Hematopoietic multipotent progenitor cell (in vitro differentiated cells): Measurements from ENCODE around the gene KCNMB4. TPM values are rescaled to one million over a fixed set of nuclear protein-coding genes. Genes with fewer than 3 reads are reported as not detected.
"Not testable (repeated sequence)": the region's sequence is repeated elsewhere in the genome, so short reads cannot be mapped to it uniquely, and the experiment has no call there.

Experiments
- DNase-seq, 3 donors: peaks; one replicate each; pipeline ENCODE4 v3.0.0-alpha.2; 2011 to 2015; ENCODE audit warnings: low read depth in 2 of 3, low spot score in 2 of 3
- total RNA-seq: library from RNA; depleted of rRNA; stranded (reverse); fragments of >200 nt; gene quantifications from one replicate; pipeline ENCODE4 v1.2.3, GENCODE V29; 2012

KCNMB4 gene
- total RNA-seq, 1 donor, result 3.0 TPM

DNA sequence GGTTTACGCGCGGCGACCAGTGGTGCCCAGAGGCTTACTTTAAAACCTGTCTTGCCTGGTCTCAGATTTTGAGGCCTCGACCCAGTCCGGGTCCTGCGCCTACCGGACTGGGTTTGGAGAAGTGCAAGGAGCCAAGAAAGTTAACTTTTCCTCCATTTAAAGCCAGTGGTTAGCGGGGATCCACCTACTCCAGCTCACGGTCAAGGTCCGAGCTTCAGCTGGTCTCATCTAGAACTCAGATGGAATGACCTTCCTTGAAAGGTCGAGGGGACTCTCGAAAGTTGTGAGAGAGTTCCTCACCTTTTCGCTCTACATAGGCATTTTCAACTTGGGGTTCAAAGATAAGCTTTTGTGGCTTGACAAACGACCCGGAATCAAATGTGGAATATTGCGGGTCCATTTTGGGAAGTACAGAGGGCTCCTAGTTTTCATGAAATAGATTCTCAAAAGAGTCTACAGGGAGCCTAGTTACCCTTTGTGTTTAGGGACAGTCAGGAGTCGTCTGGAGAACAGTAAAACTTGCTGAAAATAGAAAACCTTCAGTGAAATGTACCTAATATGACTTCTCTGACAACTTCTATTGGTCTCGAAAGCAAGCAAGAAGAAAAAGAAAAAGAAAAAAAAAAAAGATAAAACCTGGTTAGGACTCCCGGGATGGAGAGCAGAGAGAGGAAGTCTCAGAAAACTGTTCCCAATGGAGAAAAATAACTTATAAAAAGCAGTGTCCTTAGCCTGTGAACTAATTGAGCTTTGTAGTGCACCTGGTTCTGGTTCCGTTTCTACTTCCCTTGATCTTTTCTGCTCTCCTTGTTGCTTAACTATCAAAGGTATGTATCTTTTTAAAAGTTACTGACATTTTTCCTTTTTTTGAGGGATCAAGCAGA lies 1.4 kb downstream of the KCNMB4 start:
- no peak for DNase-seq

DNA sequence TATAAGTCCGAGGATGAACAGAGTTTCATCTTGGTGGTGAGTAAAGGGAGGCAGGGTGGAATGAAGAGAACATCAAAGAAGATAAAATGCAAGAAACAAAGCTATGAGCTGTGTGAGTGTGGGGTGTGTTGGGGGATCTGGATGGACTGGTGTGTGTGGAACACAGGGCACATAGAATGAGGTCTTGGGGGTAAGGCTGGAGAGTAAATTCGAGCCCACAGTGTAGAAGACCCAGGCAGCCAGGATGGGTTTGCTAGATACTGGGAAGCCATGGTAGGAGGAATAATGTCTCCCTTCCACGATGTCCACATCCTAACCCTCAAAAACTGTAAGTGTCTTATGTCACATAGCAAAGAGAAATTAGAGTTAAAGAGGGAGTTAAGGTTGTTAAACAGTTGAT lies 6.8 kb downstream of the KCNMB4 start:
- no peak for DNase-seq

DNA sequence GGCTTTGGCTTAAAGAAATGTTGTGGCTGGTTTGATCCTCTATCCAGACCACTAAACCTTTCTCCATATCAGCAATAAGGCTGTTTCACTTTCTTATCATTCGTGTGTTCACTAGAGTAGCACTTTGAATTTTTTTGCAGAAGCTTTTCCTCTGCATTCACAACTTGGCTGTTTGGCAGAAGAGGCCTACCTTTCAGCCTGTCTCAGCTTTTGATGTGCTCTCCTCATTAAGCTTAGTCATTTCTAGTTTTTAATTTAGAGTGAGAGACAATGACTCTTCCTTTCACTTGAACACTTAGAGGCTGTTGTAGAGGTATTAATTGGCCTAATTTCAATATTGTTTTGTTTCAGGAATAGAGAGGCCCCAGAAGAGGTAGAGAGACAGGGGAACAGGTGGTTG lies 13.8 kb downstream of the KCNMB4 start:
- no peak for DNase-seq

DNA sequence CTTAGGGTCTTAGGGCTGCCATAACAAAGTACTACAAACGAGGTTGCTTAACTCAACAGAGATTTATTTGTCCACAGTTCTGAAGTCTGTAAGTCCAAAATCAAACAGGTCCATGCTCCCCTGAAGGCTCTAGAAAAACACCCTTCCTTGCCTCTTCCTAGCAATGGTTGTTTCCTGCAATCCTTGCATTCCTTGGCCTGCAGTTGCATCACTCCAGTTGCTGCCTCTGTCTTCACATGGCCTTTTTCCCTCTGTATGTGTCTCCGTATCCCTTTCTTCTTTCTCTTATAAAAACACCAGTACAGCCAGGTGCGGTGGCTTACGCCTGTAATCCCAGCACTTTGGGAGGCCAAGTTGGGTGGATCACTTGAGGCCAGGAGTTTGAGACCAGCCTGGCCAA lies 17.4 kb downstream of the KCNMB4 start:
- no peak for DNase-seq

DNA sequence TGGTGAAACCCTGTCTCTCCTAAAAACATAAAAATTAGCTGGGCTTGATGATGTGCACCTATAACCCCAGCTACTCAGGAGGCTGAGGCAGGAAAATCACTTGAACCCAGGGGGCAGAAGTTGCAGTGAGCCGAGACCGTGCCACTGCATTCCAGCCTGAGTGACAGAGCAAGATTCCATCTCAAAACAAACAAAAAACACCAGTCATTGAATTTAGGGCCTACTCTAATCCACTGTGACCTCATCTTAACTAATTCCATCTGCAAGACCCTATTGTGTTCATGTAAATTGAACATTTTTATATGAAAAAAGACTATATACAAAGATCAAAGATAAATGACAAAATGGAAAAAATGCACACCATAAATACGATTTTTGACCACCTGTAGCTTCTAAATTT lies 17.8 kb downstream of the KCNMB4 start:
- DNase-seq, result no peak

DNA sequence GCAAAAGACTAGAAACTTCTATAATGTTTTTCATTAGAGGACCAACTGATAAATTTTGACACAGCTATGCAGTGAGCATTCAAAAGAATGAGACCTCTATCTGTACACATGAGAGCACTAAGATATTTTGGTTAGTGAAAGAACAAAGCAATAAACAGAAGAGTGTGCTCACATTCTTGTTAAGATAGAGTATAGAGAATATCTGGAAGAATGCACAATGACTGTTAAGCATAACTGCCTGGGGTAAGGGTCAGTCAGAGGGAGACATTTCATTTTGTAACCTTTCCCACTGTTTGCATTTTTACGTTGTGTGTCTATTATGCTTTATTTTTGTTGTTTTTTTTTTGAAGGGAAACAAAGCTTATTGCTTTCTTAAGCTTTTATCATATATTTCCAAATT lies 20.7 kb downstream of the KCNMB4 start:
- no peak for DNase-seq

DNA sequence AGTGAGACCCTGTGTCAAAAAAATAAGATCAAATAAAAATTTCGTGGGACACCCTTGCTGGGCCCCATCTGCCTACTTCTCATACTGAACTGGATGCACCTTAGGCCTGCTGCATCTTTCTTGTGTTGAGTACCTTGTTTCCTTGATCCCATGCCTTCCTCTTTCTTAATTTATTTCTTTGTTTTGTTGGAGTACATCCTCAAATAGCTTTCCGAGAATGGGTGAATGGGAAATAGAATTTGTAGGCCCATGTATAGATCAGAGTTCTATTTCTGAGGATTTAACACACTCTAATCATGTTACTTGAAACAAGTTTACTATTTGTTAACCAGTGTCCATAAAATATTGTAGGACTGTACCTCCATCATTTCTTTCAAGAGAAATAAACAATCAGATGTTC lies 23.6 kb downstream of the KCNMB4 start:
- DNase-seq, result no peak

DNA sequence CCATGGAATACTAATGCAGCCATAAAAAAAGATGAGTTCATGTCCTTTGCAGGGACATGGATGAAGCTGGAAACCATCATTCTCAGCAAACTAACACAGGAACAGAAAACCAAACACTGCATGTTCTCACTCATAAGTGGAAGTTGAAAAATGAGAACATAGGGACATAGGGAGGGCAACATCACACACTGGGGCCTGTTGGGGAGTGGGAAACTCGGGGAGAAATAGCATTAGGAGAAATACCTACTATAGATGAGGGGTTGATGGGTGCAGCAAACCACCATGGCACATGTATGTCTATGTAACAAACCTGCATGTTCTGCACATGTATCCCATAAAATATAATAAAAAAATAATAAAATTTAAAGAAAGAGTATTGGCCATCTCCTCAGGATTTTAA lies 26.5 kb downstream of the KCNMB4 start:
- not testable (repeated sequence) for DNase-seq

DNA sequence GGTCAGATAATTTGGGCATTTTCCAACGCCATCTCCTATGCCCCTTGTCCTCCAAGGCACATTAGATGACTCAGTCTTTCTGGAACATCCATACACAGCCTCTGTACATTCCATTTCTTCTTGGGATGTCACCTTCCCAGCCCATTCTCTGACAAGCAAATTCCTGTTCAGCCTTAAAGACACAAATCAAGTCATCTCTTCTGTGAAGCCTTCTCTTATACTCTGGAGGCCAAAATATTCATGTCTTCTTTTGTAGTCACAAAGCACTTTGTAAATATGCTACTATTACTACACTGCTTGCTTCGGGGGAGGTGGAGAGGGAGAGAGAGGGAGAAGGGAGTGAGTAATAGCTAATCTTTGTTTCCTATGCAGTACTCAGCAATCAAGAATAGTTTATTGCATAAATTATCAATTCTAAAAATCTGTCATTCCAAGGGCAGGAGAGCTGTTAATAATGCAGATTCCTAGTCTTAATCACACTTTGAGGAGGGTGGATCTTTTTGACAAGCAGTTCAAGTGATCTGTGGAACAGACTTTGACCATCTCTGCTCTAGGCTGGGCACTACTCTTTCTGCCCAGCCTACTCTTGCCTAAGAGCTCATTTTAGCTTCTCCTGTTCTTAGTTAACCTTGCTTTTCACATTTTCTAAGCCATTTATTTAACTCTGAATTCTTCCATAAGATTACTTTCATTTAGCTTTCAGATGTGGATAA lies 27.9 kb downstream of the KCNMB4 start:
- DNase-seq, result no peak

DNA sequence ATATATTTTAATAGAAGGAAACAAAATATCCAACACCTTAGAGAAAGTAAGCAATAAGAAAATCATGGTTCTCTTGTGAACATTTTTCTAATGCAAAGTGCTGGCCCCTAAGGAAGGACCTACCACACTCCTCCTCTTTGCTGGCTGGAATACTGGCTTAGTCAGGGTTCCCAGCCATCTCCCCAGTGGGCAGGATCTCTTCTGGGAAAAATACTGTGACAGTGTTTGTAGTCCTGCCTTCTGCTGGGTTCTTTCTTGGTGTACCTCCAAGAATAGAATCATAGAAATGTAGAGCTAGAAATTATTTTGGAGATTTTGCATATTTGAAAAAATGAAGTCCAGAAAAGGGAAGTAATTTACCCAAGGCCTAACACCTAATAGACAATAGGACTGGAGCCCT lies 31.9 kb downstream of the KCNMB4 start:
- no peak for DNase-seq

DNA sequence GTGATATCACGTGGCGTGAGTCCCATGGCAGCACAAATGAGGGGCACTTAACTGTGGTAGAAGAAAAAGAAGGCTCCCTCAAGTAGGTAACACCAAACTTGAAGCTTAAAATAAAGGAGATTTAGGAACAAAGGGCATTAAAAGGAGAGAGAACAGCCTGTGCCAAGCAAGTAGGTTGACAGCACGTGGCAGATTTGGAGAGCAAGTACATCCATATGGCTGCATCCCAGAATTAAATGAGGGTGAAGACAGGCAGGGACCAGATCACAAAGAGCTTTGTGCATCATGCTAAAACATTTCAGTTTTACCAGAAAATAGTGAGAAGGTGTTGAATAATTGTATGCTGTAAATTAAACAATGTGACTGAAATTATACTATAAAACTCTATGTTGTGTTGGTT lies 32.8 kb downstream of the KCNMB4 start:
- no peak for DNase-seq

DNA sequence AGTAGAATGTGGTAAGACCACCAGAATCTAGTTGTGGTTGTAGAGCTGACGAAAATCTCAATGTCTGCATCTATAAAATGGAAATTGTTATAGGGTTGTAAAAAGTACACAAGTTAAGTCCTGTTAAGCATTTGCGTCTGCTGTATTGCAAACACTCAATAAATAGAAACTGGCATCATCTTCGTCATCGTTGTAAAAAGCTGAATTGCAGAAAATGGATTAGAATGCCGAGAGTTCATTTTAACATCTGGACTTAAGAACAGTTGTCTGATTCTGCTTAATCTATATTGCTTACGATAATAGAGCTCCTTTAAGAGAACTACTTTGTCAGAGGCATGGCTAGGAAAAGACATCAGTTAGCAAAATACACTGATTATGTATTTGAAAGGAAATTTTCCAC lies 33.2 kb downstream of the KCNMB4 start:
- DNase-seq, result no peak

DNA sequence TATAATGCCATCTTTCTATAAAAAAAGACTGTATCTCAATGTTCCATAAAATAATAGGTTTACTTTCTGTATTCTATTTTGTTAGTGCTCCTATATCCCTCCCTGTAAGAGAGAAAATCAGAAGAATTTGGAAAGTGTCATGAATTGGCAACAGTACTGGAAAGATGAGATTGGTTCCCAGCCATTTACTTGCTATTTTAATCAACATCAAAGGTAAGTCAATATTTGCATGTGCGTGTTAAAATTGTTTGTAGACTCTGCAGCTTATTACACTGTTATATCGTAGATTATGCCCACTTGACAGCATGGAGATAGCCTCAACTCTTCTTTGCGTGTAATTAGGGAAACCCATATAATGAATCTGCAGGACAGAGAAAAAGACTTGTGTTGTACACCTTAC lies 34.0 kb downstream of the KCNMB4 start:
- no peak for DNase-seq

DNA sequence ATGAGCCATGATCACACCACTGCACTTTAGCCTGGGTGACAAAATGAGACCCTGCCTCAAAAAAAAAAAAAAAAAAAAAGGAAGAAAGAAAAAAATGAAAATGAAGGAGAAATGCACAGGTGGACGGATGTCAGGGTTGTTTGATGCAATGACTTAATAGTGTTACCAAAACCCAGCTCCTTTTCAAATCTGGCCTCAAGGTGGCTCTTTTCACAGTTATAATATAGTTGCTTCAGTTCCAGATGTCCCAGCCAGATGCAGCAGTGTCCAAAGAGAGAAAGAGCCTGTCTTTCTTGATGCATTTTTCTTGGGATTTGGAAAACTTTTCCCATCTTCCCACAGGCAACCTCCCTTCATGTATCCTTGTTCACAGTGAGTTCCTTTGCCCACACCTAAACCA lies 36.5 kb downstream of the KCNMB4 start:
- DNase-seq, result no peak

DNA sequence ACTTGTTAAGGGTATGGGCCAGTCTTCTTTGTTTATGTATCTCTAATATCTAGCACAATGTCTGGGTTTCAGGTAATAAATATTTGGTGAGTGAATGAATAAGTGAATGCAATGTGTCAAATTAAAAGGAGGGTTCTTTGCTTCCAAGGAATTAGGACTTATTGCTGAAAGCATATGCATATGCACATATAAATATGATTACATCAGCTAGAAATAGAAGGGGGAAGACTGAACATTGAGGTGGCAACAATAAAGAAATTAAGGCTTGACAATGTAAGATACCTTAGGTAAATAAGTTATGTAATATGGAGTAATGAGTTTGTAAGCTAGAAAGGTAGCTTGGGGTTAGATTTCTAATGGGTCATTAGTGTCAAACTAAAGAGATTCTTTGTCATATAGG lies 37.7 kb downstream of the KCNMB4 start:
- DNase-seq, result no peak

DNA sequence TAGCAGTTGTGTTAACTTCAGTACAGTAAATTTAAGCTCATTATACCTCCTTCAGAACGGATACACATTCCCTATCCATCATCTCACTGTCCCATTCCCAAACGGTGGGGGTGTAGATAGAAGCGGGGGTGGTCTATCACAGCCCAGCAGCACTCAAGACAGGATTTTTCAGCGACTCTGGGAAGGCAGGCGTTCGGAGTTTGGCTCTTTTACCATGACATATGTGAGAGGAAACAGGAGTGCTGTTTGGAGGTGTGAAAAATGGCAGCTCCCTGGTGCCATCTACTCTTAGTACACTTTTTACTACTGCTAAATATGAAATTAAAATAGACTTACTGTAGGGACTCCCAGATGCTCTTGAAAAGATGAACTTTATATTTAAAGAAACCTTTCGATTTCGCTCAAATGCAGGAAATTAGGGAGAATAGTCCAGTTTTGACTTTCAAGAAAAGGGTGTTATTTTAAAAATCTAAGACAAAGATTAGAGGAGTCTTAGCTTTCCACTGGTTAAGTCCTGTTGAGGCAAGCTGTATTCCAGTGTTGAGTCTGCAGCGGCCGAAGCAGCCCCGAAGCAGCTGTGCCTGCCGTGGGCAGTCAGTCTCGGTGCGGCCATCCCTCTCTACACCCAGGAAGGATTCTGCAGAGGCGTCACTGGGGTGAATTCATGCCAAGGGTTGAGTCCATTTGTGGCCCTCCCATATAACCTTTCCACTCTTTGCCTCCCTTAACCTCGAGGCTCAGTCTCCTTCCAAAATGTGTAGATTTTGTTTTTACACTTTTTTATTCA lies 42.1 kb downstream of the KCNMB4 start:
- no peak for DNase-seq

DNA sequence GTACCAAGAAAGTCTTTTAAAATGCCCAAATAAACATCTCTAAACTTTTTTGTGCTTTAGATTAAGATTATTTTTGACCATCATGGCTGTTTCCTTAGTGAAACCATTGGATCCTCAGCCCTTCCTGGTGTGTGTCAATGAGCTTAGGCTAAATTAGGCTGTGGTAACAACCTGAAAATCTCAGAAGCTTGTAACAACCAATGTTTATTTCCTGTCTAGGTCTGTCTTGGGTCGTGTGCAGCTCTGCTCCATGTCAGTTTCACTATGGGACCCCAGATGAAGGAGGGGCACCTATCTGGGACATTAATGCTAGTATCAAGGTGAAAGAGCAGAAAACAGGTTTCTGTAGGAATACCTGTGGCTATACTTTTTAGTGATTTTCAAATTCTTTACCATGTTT lies 49.9 kb downstream of the KCNMB4 start:
- DNase-seq, result no peak

DNA sequence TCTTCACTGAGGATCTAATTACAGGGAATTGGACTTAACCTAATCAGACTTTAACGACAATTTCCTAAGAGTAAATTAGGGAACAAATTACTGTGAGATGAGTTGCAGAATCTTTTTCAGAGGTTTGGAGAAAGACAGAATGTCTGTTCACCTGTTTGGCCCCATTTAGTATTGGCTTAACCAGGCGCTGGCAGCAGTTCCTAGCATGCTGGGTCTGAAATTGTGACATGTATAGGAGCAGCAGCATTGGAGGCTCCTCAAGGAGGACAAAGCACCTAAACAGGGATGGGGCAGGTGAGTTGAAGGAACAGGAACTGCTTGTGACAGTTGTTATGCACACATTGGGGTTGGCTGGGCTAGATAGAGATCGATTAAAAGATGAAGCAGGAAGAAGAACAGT lies 51.0 kb downstream of the KCNMB4 start:
- no peak for DNase-seq

DNA sequence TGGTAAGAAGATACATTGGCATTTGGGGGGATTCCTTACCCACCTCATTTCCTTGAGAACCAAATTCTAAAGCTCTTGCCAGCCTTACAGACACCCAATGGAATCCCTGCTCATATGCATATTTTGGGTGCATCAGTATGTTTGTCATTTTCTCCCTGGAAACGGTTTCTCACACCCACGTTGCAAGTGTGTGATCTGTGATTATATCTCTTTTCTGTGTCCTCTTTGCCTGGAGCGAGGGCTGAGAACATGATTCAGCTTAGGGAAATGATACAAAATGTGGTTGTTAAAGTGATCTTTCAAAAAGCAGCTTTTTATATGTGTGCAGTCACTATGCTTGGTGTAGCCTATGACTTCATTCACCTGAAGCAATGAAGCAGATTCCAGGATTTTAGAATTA lies 52.0 kb downstream of the KCNMB4 start:
- DNase-seq, result no peak

DNA sequence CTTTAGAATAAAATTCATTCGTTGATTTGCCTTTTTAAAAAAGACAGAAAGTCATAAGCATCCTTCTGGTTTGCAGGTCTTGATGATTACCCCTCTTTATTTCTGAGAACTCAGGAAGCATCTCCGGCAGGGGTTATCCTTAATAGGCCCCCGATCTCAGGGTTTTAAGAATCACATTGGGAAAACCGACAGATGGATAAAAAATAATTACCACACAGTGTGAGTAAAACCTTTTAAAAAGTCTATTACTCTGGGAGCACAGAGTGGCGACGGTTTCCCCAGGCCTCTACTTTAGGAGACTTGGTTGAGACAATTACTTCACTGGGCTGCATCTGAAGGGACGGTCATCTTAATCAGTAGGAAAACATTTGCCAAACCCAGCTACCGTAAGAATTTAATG lies 56.5 kb downstream of the KCNMB4 start:
- DNase-seq, result no peak

DNA sequence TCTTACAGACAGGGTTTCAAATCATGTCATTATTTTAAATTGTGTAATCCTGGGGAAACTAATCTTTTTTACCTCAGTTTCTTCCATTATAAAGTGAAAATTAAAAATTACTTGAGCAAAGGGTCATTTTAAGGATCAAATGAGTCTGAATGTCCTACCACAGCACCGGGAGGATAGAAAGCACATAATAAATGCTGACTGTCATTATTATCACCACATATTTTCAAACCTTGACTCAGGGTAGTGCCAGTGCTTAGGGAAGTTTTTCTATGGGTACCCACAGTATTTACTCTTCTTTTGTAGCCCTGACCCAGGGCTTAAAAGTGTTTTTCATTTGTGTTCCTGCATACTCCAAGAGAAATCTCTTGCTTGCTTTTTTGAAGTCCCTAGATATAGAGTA lies 60.5 kb downstream of the KCNMB4 start:
- no peak for DNase-seq

DNA sequence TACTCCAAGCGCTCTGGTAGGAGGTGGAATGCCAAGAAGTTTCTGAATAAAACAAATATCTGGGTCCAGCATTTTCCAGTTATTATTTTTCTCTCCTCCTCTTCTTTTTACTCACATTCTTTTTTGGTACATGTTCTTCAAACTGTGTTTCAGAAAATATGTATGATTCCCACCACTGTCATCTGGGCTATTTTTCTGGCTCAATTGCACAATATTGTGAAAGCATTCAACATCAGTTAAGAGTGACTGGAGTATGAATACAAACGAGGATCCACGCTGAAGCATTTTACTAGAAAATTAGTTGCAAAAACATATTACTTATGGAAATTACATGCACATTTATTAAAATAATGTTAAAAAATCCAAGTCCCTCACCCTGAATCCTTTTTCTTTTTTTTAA lies 61.5 kb downstream of the KCNMB4 start:
- DNase-seq, result no peak
